Measurements from ENCODE around the gene ZC3H6. TPM values are rescaled to one million over a fixed set of nuclear protein-coding genes. Genes with fewer than 3 reads are reported as not detected.

The ZC3H6 gene
- total and polyA plus RNA-seq, 2 of the 13 experiments (the other 11 are each of a cell fraction or from before 2014, with no cell fraction given): 0.71 to 0.93 TPM

DNA sequence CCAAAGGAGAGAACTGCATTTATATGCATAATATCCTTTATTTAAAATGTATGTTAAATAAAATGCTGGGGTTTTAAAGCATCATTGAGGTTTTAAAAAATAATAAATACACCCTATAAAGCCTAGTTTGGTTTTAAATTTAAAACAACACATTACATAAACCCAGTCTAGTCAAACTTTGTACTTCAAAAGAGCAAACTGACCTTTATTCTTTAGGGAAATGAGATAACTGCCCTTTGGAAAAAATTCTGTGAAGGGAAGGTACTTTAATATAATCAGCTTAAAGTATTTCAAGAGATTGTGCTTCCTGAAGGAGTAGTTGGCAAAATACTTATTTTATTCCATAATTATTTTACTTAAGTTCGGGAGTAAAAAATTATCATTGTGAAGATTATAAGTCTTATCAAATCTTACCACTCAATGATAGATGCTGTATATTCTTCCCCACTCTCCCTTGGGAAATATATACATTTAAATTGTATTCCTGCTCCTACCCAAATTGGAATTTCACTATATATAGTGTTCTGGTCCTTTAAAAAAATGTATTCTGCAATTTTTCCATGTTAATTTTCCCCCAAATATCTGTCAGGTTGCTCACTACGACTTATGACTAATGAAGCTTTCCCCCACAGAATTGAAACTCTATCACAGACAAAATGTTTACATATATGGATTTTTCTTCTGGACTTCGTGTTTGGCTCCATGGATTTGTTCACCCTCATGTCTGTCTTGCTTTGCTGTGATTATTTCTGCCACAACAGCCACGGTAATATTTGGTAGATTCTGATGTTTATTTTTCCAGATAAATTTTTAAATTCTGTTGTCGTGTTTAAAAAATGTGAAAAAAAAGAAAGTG lies 42.1 kb downstream of the ZC3H6 start (continued):
- TF ChIP-seq, protein P1, sequence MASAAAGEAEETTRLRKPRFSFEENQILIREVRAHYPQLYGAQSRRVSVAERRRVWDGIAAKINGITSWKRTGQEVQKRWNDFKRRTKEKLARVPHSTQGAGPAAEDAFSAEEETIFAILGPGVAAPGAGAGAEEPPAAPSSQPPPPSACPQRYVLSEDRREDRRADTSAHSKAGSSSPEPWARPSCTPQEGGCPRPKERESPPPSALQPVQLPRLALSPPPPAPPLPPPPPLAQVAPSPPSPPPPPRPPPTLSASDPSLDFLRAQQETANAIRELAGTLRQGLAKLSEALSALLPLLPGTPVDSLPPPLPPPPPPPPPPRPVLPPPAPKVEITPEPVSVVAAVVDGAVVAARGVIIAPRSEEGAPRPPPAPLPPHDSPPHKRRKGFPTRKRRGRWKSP (CRISPR knock-in tag; IDR thresholded peaks at IDR 0.05): no peak
- TF ChIP-seq, protein P2, sequence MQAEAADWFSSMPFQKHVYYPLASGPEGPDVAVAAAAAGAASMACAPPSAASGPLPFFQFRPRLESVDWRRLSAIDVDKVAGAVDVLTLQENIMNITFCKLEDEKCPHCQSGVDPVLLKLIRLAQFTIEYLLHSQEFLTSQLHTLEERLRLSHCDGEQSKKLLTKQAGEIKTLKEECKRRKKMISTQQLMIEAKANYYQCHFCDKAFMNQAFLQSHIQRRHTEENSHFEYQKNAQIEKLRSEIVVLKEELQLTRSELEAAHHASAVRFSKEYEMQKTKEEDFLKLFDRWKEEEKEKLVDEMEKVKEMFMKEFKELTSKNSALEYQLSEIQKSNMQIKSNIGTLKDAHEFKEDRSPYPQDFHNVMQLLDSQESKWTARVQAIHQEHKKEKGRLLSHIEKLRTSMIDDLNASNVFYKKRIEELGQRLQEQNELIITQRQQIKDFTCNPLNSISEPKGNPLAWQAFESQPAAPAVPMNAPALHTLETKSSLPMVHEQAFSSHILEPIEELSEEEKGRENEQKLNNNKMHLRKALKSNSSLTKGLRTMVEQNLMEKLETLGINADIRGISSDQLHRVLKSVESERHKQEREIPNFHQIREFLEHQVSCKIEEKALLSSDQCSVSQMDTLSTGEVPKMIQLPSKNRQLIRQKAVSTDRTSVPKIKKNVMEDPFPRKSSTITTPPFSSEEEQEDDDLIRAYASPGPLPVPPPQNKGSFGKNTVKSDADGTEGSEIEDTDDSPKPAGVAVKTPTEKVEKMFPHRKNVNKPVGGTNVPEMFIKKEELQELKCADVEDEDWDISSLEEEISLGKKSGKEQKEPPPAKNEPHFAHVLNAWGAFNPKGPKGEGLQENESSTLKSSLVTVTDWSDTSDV (CRISPR knock-in tag; IDR thresholded peaks at IDR 0.05): no peak
- TF ChIP-seq, protein P3, sequence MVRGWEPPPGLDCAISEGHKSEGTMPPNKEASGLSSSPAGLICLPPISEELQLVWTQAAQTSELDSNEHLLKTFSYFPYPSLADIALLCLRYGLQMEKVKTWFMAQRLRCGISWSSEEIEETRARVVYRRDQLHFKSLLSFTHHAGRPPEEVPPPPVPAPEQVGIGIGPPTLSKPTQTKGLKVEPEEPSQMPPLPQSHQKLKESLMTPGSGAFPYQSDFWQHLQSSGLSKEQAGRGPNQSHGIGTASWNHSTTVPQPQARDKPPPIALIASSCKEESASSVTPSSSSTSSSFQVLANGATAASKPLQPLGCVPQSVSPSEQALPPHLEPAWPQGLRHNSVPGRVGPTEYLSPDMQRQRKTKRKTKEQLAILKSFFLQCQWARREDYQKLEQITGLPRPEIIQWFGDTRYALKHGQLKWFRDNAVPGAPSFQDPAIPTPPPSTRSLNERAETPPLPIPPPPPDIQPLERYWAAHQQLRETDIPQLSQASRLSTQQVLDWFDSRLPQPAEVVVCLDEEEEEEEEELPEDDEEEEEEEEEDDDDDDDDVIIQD (CRISPR knock-in tag; IDR thresholded peaks at IDR 0.05; ENCODE audit: low read depth): no peak
- no peak for TF ChIP-seq REPIN1 (CRISPR knock-in tag; IDR thresholded peaks at IDR 0.05; ENCODE audit: borderline replicate concordance, low read depth)
- no peak for TF ChIP-seq STAG1 (CRISPR knock-in tag; IDR thresholded peaks at IDR 0.05)
- 0 out of 2 replicates have a peak, but pooled peaks have one; percentile 57 for TF ChIP-seq NKX3-1 (CRISPR knock-in tag; IDR thresholded peaks at IDR 0.05)
- no peak for TF ChIP-seq SP140L (CRISPR knock-in tag; IDR thresholded peaks at IDR 0.05; ENCODE audit: borderline replicate concordance)
- TF ChIP-seq ZNF484 (CRISPR knock-in tag; IDR thresholded peaks at IDR 0.05; ENCODE audit: borderline replicate concordance, low read depth): no peak
- no peak for TF ChIP-seq HOXA9 (CRISPR knock-in tag; IDR thresholded peaks at IDR 0.05; ENCODE audit: borderline replicate concordance)
- TF ChIP-seq ZNF558 (CRISPR knock-in tag; IDR thresholded peaks at IDR 0.05; ENCODE audit: borderline replicate concordance): no peak
- TF ChIP-seq, protein P4, sequence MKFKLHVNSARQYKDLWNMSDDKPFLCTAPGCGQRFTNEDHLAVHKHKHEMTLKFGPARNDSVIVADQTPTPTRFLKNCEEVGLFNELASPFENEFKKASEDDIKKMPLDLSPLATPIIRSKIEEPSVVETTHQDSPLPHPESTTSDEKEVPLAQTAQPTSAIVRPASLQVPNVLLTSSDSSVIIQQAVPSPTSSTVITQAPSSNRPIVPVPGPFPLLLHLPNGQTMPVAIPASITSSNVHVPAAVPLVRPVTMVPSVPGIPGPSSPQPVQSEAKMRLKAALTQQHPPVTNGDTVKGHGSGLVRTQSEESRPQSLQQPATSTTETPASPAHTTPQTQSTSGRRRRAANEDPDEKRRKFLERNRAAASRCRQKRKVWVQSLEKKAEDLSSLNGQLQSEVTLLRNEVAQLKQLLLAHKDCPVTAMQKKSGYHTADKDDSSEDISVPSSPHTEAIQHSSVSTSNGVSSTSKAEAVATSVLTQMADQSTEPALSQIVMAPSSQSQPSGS (CRISPR knock-in tag; IDR thresholded peaks at IDR 0.05): no peak; the same call in 1 of the 2 replicates
- TF ChIP-seq ZNF570 (CRISPR knock-in tag; IDR thresholded peaks at IDR 0.05; ENCODE audit: borderline replicate concordance): no peak
- TF ChIP-seq, protein P5, sequence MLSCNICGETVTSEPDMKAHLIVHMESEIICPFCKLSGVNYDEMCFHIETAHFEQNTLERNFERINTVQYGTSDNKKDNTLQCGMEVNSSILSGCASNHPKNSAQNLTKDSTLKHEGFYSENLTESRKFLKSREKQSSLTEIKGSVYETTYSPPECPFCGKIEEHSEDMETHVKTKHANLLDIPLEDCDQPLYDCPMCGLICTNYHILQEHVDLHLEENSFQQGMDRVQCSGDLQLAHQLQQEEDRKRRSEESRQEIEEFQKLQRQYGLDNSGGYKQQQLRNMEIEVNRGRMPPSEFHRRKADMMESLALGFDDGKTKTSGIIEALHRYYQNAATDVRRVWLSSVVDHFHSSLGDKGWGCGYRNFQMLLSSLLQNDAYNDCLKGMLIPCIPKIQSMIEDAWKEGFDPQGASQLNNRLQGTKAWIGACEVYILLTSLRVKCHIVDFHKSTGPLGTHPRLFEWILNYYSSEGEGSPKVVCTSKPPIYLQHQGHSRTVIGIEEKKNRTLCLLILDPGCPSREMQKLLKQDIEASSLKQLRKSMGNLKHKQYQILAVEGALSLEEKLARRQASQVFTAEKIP (CRISPR knock-in tag; IDR thresholded peaks at IDR 0.05; ENCODE audit: borderline replicate concordance): no peak
- no peak for TF ChIP-seq PHF8 (CRISPR knock-in tag; IDR thresholded peaks at IDR 0.05)
- peak; percentile 84 for TF ChIP-seq HNF4A (CRISPR knock-in tag; IDR thresholded peaks at IDR 0.05)
- TF ChIP-seq ZFAT (CRISPR knock-in tag; conservative IDR thresholded peaks at IDR 0.05): no peak
- TF ChIP-seq, protein P6, sequence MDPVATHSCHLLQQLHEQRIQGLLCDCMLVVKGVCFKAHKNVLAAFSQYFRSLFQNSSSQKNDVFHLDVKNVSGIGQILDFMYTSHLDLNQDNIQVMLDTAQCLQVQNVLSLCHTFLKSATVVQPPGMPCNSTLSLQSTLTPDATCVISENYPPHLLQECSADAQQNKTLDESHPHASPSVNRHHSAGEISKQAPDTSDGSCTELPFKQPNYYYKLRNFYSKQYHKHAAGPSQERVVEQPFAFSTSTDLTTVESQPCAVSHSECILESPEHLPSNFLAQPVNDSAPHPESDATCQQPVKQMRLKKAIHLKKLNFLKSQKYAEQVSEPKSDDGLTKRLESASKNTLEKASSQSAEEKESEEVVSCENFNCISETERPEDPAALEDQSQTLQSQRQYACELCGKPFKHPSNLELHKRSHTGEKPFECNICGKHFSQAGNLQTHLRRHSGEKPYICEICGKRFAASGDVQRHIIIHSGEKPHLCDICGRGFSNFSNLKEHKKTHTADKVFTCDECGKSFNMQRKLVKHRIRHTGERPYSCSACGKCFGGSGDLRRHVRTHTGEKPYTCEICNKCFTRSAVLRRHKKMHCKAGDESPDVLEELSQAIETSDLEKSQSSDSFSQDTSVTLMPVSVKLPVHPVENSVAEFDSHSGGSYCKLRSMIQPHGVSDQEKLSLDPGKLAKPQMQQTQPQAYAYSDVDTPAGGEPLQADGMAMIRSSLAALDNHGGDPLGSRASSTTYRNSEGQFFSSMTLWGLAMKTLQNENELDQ (CRISPR knock-in tag; IDR thresholded peaks at IDR 0.05; ENCODE audit: borderline replicate concordance): no peak
